GM12872 (cell line): Measurements from ENCODE around the gene VTI1A.

Experiments
- CTCF ChIP-seq: IDR thresholded peaks from 3 replicates; pipeline ENCODE4 v1.5.1; 2011; ENCODE audit warnings: low read depth, mild to moderate bottlenecking, low read length, moderate library complexity; ENCODE audit not compliant: insufficient read depth

VTI1A gene

GRCh38 chr10:112446855-112447619, at the start of gene VTI1A, which contains the start of gene ZDHHC6:
Gene VTI1A, plus strand, starts transcription at chr10:112447215. Its CDS starts 159 bp downstream, at chr10:112447374.
Gene ZDHHC6, minus strand, starts transcription at chr10:112446914. Its CDS starts 1,478 bp downstream, at chr10:112445436.
- peak; percentile 50; the same call in 2 of the 3 replicates for TF ChIP-seq CTCF

- no peak for TF ChIP-seq CTCF
These were observed 49.4 kb upstream of the VTI1A start for GRCh38 chr10:112397592-112397991.

- TF ChIP-seq CTCF, result no peak
These were observed 44.1 kb upstream of the VTI1A start for GRCh38 chr10:112402917-112403316.

- no peak for TF ChIP-seq CTCF
These were observed 42.4 kb upstream of the VTI1A start for GRCh38 chr10:112404617-112405016.

GRCh38 chr10:112407696-112408095, 39.3 kb upstream of the VTI1A start:
- no peak for TF ChIP-seq CTCF

- TF ChIP-seq CTCF, result no peak
These were observed 37.7 kb upstream of the VTI1A start for GRCh38 chr10:112409299-112409698.

GRCh38 chr10:112409755-112410154, 37.3 kb upstream of the VTI1A start:
- TF ChIP-seq CTCF, result no peak
